NCI-H345 (cell line): Measurements from ENCODE around the gene ASB6.
"Not testable (repeated sequence)": the region's sequence is repeated elsewhere in the genome, so short reads cannot be mapped to it uniquely, and the experiment has no call there.

Experiments
- DNase-seq: peaks from one replicate; lab custom pipeline; 2025; lab: John Stamatoyannopoulos, UW

The ASB6 gene

DNA sequence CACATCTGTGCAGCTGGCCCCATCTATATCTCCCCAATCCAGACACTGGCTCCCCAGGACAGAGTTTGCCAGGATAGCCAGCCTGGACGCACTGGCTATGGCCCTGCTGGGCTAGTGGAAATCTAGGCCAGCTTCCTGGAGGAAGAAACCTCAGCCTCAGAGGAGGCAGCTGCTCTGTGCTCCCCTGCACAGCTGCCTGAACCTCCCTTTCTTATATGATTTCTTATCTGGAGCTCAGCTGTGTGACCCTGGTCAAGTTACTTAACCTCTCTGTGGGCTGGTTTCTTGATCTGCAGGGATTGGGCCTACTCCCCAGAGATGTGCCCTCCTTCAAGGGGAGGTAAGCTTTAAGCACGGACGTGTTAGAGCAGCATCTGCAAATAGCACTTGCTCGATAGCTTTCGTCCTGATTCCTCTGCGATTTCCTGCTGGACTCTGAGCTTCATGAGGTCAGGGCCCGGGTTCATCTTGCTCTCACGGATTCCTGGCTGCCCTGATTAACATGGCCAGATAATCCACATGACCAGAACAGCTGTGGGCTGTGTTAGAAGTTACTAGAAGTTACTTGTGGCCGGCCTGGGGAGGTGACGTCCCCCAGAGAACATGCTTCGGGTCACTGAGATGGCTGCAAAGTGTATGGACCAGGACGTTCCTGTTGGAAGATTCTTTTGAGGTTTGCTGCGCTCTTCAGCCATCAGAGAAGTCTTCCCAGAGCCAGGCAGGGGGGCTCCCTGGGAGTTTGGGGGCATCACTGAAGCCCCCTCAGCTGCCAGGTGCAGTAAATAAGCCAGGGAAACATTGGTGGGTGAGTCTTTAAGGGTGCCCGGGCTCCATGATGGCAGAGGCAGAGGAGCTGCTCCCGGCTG lies 35.6 kb downstream of the ASB6 start:
- no peak for DNase-seq

DNA sequence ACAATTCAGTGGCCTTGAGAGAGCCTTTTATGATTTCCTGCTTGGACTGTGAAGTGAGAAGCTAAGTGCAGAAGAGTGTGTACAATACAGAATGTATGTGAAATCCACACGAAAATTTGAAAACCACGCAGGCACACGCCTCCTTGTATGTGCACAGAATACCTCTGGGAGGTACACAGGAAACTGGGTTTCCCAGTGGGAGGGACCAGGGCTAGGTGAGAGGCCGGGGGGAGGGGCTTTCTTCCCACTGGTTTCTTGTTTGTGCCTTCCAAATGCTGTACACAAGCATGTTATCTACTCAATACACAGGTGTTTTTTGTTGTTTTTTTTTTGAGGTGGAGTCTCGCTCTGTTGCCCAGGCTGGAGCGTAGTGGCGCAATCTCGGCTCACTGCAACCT lies 37.2 kb downstream of the ASB6 start:
- DNase-seq: no peak

DNA sequence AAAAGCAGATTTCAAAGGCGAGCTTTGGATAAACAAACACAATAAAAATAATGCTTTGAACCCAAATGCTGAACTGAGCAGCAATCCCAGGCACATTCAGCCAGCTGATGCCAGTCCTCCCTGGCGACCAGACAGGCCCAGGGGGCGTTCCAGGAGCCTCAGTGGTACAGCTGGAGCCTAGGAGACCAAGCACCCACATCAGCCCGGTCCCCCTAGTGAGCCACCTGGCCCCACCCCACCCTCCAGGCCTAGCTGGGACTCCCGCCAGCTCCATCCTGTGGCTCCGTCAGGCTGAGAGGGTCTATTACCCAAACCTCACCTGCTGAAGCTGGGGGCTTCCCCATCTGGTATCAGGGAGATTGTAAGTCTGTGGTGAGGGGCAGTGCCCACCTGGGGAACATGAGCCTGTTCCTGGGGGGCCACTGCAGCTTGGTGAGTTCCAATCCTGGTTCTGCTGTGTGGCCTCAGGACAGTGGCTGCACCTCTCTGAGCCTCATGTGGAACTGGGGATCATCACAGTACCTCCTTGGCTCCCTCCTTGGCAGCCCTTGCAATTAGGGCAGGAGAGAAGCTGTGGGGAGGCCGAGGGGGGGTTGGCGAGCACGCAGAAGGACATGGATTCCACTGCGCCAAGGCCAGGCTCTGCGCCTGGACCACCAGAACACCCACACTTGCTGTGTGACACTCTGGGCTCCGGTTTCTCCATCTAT lies 37.7 kb downstream of the ASB6 start:
- DNase-seq: no peak

DNA sequence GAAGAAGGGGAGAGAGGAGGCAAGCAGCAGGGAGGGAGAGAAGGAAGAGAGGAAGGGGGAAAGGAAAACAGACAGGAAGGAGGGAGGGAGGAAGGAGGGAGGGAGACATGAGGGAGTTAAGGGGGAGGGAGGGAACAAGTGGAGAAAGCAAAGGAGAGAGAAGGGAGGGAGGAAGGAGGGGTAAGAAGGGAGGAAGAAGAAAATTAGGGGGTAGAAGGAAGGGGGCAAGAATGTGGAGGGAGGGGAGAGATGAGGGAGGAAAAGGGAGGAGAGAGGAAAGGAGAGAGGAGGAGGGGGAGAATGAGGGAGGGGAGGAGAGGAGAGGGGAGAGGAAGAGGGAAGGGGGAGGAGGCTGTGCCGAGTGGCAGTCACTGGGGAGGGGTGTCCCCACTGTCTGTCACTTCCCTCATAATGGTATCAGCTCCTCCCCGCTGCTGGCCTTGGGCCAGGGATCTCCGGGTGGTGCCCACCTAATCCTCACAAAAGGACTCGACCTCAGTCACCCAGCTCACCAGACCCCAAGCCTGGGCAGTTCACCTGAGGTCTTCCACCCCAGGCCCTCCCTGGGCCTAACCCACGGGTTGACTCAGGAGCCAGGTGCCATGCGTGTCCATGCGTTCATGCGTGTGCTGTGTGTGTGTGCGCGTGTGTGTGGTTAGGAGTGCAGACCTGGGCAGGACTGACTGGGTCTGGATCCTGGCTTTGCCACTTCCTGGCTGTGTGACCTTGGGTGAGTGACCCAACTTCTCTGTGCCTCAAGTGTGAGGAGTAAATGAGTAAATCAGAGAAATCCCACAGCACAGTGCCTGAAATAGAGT lies 39.1 kb downstream of the ASB6 start:
- DNase-seq: no peak

DNA sequence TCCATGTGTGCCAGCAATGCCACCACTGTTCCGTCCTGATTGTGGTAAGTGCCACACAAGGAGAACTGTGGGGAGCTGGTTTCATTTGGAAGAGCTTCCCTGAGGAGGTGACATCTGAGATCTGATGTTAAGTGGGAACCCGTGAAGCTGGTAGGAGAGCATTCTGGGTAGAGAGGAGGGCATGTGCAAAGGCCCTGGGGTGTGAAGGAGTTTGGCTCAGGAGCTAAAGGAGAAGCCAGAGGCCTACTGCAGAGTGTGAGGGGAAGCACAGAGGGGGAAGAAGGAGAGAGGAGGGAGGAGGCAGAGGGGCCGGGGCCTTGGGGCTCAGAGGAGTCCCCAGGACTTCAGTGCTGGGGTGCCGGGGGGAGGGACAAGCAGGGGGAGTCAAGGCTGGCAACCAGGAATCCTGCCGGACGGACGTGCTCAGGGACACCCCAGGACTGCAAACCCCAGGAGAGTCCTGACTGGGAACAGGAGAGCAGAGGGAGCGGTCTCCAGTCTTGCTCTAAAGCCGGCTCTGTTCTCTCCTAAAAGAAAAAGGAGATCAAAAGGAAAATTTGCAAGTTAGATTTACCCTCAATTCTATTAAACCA lies 40.8 kb downstream of the ASB6 start:
- DNase-seq: no peak

DNA sequence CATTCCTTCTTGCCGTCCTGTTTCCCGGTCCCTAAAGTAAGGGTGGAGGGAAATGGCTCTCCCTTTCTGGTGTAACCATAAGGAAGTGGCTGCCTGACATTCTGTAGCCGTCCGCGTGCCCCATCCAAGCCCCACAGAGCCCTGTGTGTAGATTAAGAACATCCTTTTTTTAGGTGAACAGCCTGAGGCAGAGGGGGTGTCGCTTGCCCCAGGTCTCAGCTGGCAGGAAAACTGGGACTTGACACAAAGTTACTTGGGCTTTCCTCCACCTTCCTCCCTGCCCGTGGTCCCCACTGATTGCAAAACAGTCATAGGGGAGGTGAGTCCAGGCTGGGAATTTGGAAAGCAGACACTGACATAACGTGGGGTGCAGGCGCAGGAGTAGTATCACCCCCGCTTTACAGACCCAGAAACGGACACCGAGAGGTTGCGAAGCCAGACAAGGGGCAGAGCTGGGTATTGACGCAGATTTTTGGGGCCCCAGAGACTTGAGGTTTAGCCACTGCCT lies 43.8 kb downstream of the ASB6 start:
- DNase-seq: no peak

DNA sequence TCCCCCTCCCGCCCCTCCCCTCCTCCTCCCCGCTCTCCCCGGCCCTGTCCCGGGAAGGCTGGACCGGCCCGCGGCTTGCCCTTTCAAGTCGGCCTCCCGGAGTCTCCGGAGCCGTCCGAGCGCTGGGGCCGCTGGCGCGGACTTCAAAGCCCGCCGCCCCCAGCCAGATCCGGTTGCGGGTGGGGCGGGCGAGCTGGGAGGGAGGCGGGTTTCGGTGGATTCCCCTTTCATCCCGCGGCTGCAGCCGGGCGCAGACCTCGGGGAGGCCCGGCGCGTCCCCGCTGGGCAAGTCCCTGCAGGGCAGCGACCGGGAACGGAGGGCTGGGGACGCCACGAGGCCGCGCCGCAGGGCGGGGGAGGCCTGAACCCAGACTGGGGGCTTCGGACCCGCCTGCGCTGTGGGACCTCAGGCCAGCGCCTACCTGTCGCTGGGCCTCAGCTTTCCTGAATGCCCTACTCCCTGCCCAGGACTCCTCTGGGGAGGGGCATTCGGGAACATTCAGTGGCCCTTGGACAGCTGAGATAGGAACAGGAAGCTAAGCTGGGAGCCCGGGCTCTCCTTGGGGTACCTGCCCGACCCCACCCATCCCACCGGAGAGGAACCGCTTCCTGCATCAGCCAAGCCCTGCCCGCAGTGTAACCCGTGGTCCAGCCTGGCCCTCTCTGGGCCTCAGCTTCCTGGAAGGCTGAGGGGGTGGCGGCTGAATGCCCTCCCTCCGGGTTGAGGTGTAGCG lies 44.4 kb downstream of the ASB6 start:
- no peak for DNase-seq

DNA sequence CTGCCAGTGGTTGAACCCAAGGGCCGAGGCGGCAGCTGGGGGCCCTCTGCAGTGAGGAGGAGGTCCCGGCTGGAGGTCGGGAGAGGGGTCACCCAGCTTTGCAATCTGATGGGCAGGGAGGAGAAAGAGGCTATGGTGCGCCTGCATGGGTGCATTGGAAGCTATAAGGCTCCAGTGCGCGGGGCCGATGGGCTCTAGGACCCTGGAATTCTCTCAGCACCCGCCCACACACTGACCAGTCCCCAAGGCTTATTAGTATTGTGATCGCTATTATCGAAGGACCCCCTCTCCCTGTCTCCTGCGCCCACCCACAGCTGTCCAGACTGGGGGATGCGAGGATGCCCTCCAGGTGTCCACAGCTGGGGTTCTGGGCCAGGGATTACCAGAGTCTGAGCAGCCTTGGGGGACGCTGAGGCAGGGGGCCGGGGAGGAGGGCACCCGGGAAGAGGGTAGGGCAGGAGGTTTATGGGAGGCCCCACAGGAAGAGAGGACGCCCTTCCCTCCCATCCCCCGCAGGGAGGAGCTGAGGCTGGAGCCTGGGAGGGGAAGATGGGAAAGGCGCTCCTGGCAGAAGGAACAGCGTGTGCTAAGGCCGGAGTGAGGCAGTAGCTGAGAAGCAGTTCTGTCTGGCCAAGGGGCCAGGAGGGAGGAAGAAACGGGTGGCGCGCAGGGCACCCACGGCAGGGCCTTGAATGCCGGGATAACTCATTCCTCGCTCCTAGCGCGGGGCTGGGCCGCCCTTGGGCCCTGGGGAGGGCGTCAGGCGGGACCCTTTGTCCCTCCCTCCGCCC lies 45.2 kb downstream of the ASB6 start:
- DNase-seq: no peak

DNA sequence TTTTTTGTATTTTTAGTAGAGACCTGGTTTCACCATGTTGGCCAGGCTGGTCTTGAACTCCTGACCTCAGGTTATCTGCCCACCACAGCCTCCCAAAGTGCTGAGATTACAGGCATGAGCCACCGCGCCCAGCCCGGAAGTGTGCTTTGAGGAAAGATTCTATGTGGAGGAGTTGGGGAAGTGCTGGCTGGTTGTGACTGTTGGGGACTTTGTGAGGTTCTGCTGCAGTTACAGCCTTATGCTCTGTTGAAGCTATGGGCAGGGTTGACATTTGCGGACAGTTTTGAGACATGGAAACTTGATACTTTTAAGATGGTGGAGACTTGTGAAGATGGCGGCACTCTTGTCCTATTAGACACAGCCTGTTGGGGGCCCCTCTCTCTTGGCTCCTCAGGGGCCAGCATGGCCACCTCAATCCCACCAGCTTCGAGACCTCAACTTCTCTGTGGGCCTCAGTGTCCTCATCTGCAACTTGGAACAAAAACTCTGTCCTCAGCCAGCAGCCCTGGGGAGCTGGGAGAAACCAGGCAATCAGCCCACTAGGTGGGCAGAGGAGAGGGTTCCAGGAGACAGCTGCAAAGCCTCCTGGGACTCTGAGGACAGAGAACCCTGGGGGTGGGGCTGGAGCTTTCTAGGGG lies 45.9 kb downstream of the ASB6 start:
- DNase-seq: no peak

DNA sequence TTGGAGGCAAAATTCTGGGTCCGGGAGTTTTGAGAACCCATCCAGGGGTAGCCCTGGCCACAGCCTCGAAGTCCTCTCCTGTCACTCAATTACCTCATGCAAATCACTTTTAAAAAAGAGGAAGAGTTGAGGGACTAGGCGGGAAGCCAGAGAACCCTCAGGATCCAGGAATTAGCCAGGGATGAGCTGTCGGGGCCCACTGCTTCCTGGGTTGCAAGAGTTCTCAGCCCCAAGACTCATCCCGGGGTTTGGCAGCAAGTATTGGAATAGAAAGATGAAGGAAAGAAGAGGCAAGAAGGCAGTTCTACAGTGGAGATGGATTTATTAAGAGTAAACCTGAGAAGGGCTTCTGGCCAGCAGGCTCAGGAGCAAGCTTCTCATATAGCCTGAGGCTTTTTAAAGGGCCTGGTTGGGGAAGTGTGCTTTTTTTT lies 46.6 kb downstream of the ASB6 start:
- no peak for DNase-seq

DNA sequence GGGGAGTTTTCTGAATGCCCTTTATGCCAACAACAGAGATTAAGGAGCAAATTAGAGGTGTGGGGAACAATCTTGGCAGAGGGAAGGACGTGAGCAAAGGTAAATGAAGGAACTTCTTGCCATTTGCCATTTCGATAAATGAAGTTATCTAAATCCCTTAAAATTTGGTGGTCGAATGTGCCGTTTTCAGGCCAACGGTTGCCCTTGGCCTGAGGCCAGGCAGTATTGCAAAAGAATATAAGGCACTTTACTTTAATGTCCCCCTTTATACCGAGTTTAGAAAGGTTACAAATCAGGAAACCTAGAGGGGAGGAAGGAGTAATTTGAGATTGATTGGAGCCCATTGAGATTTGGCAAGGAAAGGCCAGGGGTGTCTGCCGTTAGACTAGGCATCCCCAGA lies 47.3 kb downstream of the ASB6 start:
- DNase-seq: no peak

DNA sequence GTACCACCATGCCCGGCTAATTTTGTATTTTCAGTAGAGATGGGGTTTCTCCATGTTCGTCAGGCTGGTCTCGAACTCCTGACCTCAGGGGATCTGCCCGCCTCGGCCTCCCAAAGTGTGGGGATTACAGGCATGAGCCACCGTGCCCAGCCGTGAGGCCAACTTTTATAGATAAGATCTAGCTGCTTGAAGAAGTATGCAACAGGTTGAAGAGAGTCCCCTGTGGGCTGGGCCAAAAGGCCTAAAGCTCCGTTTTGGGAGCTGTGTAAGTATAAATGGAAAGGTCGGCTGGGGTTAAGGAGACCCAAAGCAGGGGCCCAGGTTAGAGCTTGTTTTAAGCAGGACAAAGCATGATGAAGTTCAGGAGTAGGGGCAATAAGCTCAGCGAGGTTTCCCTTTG lies 49.2 kb downstream of the ASB6 start:
- DNase-seq: not testable (repeated sequence)

DNA sequence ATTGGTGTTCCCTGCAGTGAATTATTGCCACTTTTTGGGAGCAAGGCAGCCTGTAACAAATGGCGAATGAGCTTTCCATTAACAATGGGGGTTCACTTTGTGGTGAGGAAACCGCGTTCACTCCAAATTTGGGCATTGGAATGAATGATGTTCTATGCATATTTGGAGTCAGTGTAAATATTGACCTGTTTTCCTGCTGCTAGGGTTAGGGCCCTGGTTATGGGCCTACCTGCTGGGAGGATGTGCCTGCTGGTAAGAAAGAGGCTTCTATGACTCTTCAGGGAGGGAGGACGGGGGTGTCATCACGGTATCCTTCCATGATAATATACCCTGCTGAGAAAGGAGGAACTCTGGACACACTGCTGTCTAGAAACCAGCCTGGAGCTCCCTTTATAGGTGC lies 50.0 kb downstream of the ASB6 start:
- DNase-seq: no peak

DNA sequence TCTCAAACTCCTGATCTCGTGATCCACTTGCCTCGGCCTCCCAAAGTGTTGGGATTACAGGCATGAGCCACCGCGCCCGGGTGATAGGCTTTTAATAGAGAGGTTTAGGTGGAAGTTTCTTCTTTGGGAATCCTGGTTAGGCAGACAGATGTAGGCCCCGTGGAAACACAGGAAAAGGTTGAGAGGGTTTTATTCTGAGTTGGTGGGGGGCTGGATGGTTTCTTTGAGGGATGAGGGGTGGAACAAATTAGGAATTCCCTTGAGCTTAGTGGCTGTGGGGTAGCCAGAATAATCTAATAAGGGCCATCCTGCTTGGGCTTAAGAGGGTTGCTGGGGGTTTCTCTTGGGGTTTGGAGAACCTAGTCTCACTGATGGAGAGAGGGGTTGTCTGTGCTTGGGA lies 51.5 kb downstream of the ASB6 start:
- DNase-seq: no peak

DNA sequence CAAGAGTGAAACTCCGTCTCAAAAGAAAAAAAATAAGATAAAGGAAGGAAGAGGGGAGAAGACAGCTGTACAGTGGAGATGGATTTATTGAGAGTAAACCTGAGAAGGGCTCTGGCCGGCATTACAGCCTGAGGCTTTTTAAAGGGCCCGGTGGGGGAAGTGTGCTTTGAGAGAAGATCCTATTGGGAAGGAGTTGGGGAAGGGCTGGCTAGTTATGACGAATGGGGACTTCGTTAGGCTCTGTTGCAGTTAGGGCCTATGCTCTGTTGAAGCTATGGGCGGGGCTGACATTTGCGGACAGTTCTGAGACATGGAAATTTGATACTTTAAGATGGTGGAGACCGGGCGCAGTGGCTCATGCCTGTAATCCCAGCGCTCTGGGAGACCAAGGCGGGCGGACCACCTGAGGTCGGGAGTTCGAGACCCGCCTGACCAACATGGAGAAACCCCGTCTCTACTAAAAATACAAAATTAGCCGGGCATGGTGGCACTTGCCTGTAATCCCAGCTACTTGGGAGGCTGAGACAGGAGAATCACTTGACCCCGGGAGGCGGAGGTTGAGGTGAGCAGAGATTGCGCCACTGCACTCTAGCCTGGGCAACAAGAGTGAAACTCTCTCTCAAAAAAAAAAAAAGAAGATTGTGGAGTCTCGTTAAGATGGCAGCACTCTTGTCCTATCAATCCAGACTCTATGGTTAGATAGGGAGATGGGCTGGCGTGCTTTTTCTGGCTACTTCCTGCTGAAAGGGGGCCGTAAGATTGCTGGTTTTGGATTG lies 54.3 kb downstream of the ASB6 start:
- DNase-seq: no peak

DNA sequence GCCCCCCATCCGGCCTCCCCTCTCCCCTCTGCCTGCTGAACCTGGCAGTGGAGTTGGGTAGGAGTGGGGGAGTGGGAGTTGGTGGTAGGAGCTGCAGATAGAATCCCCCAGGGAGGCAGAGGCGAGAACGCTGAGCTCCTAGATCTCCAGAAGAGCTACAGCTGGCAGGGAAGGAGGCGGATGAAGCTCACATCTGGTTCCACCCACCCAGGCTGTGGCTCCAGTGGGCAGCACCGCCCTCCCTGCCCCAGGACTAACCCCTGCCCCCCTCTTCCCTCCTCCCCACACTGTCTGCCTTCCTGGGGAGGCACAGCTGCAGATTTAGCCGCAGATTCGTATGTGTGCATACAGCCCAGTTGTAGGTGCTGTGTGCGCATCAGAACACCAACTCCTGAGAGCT lies 55.3 kb downstream of the ASB6 start:
- no peak for DNase-seq

DNA sequence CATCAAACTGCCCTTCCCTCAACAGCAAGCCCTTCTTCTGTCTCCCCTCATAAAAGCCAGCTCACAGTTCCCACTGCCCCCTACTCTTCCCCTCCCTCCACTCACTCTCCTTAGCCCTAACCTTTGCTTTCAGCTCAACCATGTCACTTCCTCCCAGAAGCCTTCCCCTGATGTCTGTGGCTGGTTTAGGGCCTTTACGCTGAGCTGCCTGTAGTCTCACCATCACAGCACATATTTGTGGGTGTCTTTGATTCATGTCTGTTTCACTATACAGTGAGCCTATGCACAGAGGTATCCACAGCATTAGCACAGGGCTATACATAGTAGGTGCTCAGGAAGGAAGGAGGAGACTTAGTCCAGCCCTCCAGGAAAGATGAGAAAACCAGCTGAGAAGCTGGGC lies 55.7 kb downstream of the ASB6 start:
- DNase-seq: no peak

DNA sequence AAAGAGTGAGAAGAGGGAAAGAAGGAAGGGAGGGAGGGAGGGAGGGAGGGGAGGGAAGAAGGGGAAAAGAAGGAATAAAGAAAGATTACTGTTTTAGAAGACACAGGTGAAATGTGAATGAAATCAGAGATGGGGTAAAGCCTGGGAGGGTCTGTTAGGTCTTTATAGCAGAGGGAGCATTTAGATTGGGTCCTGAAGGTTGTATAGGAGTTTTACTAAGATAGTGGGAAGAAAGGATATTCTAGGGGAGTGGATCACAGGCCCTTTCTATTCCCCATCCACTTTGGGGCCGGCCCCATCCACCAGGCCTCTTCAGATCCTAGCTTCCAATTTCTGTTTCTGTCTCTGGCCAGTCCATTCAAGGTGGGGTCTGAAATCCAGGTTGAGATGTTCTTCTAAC lies 56.6 kb downstream of the ASB6 start:
- no peak for DNase-seq
